Choroid plexus epithelial cell (primary cell): Measurements from ENCODE around the gene PGAP3.

Source experiments
- DNase-seq: peaks from one replicate; pipeline ENCODE4 v3.0.0-alpha.2; 2010; ENCODE audit warnings: low read depth
- H3K4me3 ChIP-seq: 2 replicates; pipeline ENCODE4 v1.5.1; 2011; ENCODE audit warnings: low read depth, mild to moderate bottlenecking, control low read depth, low read length, moderate library complexity
- TF ChIP-seq, protein P1 (sequence below): conservative IDR thresholded peaks from 2 replicates; pipeline ENCODE4 v1.5.1; 2011; ENCODE audit warnings: low read depth, mild to moderate bottlenecking, control low read depth, inconsistent platforms, low read length, moderate library complexity

The PGAP3 gene

DNA sequence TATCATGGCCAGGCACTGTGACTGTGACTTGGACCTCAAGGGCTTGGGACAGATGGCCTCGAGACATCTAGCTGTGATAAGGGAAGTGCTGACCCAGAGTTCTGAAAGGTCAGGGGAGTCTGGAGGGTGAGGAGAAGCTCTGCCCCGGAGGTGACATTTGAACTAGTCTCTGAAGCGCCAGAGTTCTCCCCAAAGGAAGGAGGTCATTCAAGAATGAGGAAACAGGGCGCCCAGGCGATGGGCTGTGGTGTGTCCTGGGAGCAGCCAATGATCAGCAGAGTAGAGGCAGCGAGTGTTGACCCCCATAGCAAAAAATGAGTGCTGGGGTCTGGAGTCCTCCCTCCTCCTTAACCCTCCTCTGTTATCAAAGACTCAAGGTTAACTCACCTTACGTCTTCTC, 46.0 kb downstream of the PGAP3 start:
- no peak for DNase-seq
- no peak overlapping the region for H3K4me3 ChIP-seq
- TF ChIP-seq, protein P1, sequence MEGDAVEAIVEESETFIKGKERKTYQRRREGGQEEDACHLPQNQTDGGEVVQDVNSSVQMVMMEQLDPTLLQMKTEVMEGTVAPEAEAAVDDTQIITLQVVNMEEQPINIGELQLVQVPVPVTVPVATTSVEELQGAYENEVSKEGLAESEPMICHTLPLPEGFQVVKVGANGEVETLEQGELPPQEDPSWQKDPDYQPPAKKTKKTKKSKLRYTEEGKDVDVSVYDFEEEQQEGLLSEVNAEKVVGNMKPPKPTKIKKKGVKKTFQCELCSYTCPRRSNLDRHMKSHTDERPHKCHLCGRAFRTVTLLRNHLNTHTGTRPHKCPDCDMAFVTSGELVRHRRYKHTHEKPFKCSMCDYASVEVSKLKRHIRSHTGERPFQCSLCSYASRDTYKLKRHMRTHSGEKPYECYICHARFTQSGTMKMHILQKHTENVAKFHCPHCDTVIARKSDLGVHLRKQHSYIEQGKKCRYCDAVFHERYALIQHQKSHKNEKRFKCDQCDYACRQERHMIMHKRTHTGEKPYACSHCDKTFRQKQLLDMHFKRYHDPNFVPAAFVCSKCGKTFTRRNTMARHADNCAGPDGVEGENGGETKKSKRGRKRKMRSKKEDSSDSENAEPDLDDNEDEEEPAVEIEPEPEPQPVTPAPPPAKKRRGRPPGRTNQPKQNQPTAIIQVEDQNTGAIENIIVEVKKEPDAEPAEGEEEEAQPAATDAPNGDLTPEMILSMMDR = no peak

DNA sequence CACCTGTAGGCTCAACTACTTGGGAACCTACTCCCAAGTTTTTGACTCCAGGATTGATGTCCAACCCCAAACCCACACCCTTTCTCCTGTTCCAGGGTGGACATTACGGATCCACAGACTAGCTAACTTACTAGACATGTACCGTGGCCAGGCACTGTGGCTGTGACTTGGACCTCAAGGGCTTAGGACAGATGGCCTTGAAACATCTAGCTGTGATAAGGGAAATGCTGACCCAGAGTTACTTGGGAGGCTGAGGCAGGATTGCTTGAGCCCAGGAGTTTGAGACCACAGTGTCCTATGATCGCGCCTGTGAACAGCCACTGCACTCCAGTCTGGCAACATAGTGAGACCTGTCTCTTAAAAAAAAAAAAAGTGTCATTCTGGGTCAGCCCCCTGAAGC, 46.8 kb downstream of the PGAP3 start:
- DNase-seq = no peak
- TF ChIP-seq, protein P1 = no peak
- H3K4me3 ChIP-seq = no peak overlapping the region

DNA sequence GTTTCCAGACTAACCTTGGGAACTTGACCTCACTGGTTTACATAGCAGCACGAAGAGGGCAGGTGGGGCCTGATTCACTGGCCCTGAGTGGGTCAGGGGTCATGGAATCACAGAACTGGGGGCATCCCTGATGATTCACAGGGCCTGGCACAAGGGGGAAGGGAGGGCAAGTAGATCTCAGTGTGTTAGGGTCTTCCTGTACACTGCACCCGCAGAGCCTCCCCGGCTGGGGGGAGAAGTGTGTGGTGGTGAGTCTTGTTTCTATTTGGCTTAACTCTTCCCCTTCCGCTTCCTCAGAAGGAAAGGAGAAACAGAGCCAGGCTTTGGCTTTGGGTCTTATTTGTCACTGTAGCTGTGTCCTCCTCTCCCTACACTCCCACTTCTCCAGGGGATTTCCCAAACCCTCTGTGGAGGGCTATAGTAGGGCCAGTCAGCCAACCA, 47.2 kb downstream of the PGAP3 start:
- no peak for DNase-seq
- TF ChIP-seq, protein P1 = no peak
- H3K4me3 ChIP-seq = no peak overlapping the region

DNA sequence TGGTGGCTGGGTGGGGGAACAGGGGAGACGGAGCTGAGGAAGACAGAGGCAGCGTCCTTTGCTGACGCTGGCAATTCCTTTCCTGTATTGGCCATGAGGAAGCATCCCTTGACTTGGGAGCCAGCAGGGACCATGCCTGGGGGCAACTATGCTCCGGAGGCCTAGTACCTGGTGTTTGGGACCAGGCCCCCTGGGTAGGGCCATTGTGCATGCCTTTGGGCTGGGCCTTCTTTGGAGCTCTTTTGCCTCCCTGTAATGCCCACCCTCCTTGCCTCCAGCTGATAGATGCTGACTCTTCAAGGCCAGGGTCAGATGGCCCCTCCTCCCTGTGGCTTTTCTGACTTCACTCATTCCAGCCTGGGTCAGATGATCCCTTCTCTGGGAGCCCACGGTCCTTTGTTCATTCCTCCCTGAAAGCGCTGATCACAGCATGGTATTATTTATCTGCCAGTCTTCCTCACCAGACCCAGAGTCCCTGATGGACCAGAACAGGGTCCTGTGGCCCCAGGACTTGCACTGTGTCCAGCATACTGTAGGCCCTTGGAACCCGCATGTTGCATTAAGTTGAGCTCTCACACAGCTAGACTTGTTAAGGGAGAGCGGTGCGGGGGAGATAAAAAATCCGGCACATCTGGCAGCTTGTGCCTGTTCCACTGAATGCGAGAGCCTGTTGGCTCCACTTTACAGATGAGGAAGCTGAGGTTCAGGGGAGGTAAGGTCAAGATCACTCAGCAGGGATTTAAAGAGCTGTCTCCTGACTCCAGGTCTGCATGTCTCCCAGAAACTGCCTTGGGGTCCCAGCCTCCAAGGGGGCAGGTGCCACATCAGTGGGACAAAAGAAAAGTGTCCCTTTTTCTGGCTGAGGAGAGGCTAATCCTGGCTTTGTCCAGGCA, 48.0 kb downstream of the PGAP3 start:
- peak; percentile 44 for DNase-seq
- TF ChIP-seq, protein P1 = no peak
- H3K4me3 ChIP-seq = no peak overlapping the region

DNA sequence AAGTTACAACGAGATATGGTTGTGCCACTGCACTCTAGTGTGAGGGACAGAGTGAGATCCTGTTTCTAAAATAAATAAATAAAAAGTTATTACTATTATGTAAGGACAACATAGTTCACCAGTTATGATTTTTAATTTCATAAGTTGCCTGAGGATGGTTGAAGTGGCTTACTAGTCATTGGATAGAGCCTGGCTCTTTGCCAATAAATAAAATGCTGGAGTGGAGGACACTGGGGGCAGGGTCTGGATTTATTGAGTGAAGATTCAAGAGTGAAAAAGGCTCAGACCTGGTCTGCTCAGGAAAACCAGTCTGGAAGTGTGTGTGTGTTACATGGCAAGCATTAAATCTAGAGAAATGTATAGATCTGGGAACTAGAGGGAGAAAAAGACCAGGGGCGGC, 48.8 kb downstream of the PGAP3 start:
- no peak for DNase-seq
- TF ChIP-seq, protein P1 = no peak
- no peak overlapping the region for H3K4me3 ChIP-seq

DNA sequence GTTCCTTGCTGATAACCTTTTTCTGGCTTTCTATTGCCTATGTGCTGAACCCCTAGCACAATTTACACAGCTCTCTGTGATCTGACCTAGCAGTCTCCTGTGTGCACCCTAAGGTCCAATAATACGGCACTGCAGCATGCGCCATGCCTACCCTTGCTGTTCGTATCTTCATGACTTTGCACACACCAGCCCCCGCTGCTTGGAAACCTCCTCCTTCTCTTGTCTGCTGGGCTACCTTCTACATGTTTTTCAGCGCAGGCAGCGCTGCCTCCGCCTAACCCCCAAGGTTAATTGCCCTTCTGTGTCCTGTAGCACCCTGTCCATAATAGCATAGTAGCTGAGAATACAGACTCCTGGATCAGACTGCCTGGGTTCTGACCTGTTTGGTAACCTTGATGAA, 49.5 kb downstream of the PGAP3 start:
- H3K4me3 ChIP-seq = peak overlapping the region; percentile 96
- TF ChIP-seq, protein P1 = no peak
- no peak for DNase-seq
